ENCODE results near the gene VWA5A.

- TF ChIP-seq FOXK2 (IDR thresholded peaks at IDR 0.05) (no peak), ELF4 (CRISPR knock-in tag; IDR thresholded peaks at IDR 0.05; ENCODE audit: borderline replicate concordance) (no peak), HNF4A (CRISPR knock-in tag; IDR thresholded peaks at IDR 0.05) (no peak), ZNF614 (CRISPR knock-in tag; IDR thresholded peaks at IDR 0.05; ENCODE audit: borderline replicate concordance) (no peak), KAT7 (CRISPR knock-in tag; IDR thresholded peaks at IDR 0.05; ENCODE audit: borderline replicate concordance) (no peak), TCF7L2 (IDR thresholded peaks at IDR 0.05; ENCODE audit: low read depth, low read length) (no peak), TCF12 (IDR thresholded peaks at IDR 0.05) (no peak), TCF12 (CRISPR knock-in tag; IDR thresholded peaks at IDR 0.05) (no peak)
These were observed 33.8 kb upstream of the VWA5A start for GRCh38 chr11:124081483-124081882.

Measured in HepG2 (cell line).